ENCODE data around the gene PPA2.

- TF ChIP-seq ZNF175 (tag by site-specific recombination; IDR thresholded peaks at IDR 0.05): no peak
- TF ChIP-seq ZBTB10 (tag by site-specific recombination; IDR thresholded peaks at IDR 0.05): no peak
- no peak for TF ChIP-seq ZNF302 (tag by site-specific recombination; IDR thresholded peaks at IDR 0.05; ENCODE audit: low read depth)
Observed at GRCh38 chr4:105458001-105458400, 15.9 kb downstream of the PPA2 start.
